MG63 (cell line): ENCODE measurements around the gene MAZ. TPM values are rescaled to one million over a fixed set of nuclear protein-coding genes. Genes with fewer than 3 reads are reported as not detected.

ENCODE experiments used
- DNase-seq: peaks from one replicate; pipeline ENCODE4 v3.0.0-alpha.2; 2020
- H3K27me3 ChIP-seq: fragments of 250-450 bp; sonication (Bioruptor Pico); 2 replicates; pipeline ENCODE4 v1.5.1; 2020; ENCODE audit warnings: mild to moderate bottlenecking, moderate library complexity
- H3K36me3 ChIP-seq: fragments of 250-450 bp; sonication (Bioruptor Pico); 2 replicates; pipeline ENCODE4 v1.5.1; 2020; ENCODE audit warnings: mild to moderate bottlenecking, moderate library complexity
- H3K4me3 ChIP-seq: fragments of 250-450 bp; sonication (Bioruptor Pico); 2 replicates; pipeline ENCODE4 v1.5.1; 2020; ENCODE audit warnings: mild to moderate bottlenecking, moderate library complexity
- H3K9me3 ChIP-seq: fragments of 250-450 bp; sonication (Bioruptor Pico); 2 replicates; pipeline ENCODE4 v1.5.1; 2020; ENCODE audit warnings: mild to moderate bottlenecking, moderate library complexity
- total RNA-seq: library from RNA; depleted of rRNA; stranded (reverse); fragments of >200 nt; shearing (Covaris generic); gene quantifications from 2 replicates; pipeline ENCODE4 v1.2.3, GENCODE V29; 2014; ENCODE audit warnings: low replicate concordance; rRNA removed

MAZ gene
- total RNA-seq, 1 experiment from 2014 or later = 420 TPM

- no peak overlapping the region for H3K4me3 ChIP-seq
- H3K27me3 ChIP-seq = no peaks in the 10 kb centered on the region
- peaks cover 15% of the 10 kb centered on the region for H3K36me3 ChIP-seq
- no peaks in the 10 kb centered on the region for H3K9me3 ChIP-seq
- no peak for DNase-seq
Observed at GRCh38 chr16:29854520-29855100, 48.3 kb downstream of the MAZ start.

GRCh38 chr16:29857133-29857760 lies 50.9 kb downstream of the MAZ start:
- H3K4me3 ChIP-seq = no peak overlapping the region
- peaks cover 34% of the 10 kb centered on the region for H3K36me3 ChIP-seq
- DNase-seq = peak; percentile 67
- H3K9me3 ChIP-seq = no peaks in the 10 kb centered on the region
- no peaks in the 10 kb centered on the region for H3K27me3 ChIP-seq

- H3K9me3 ChIP-seq = no peaks in the 10 kb centered on the region
- DNase-seq = no peak
- no peaks in the 10 kb centered on the region for H3K27me3 ChIP-seq
- H3K4me3 ChIP-seq = no peak overlapping the region
- H3K36me3 ChIP-seq = peaks cover 34% of the 10 kb centered on the region
Observed at GRCh38 chr16:29858149-29858849, 52.0 kb downstream of the MAZ start.

GRCh38 chr16:29858974-29859373 lies 52.6 kb downstream of the MAZ start:
- no peak for DNase-seq
- H3K36me3 ChIP-seq = peaks cover 34% of the 10 kb centered on the region
- H3K27me3 ChIP-seq = no peaks in the 10 kb centered on the region
- H3K4me3 ChIP-seq = no peak overlapping the region
- H3K9me3 ChIP-seq = no peaks in the 10 kb centered on the region

- Histone ChIP-seq H3K4me3 (no peak overlapping the region), H3K9me3 (no peaks in the 10 kb centered on the region), H3K27me3 (no peaks in the 10 kb centered on the region), H3K36me3 (peaks cover 34% of the 10 kb centered on the region)
- no peak for DNase-seq
Observed at GRCh38 chr16:29860218-29860617, 53.9 kb downstream of the MAZ start.

Other genes starting within 250 kb of the MAZ start
- not detected in 2 replicates for gene SPN, start 143.3 kb upstream of the MAZ start, total RNA-seq
- gene QPRT, start 127.3 kb upstream of the MAZ start, total RNA-seq = 0.36 and 0.64 TPM in 2 replicates
- not detected in 2 replicates for gene C16orf54, start 60.5 kb upstream of the MAZ start, total RNA-seq
- gene ZG16, start 28.3 kb upstream of the MAZ start, total RNA-seq = not detected in 2 replicates
- 74.9 and 134 TPM in 2 replicates for gene KIF22, start 15.8 kb upstream of the MAZ start, total RNA-seq
- not detected in 2 replicates for gene PRRT2, start 5.7 kb downstream of the MAZ start, total RNA-seq
- gene PAGR1, start 9.6 kb downstream of the MAZ start, total RNA-seq = 90.0 and 113 TPM in 2 replicates
- 77.1 and 147 TPM in 2 replicates for gene MVP, start 13.9 kb downstream of the MAZ start, total RNA-seq
- 64.9 and 78.6 TPM in 2 replicates for gene CDIPT, start 56.7 kb downstream of the MAZ start, total RNA-seq
- gene SEZ6L2, start 93.0 kb downstream of the MAZ start, total RNA-seq = 18.0 and 28.5 TPM in 2 replicates
- 48.3 and 73.0 TPM in 2 replicates for gene ASPHD1, start 94.0 kb downstream of the MAZ start, total RNA-seq
- 5.1 and 7.6 TPM in 2 replicates for gene KCTD13, start 119.7 kb downstream of the MAZ start, total RNA-seq
- gene TMEM219, start 155.6 kb downstream of the MAZ start, total RNA-seq = 96.9 and 121 TPM in 2 replicates
- gene TAOK2, start 167.3 kb downstream of the MAZ start, total RNA-seq = 41.3 and 59.4 TPM in 2 replicates
- 6.5 and 25.9 TPM in 2 replicates for gene HIRIP3, start 189.1 kb downstream of the MAZ start, total RNA-seq
- gene INO80E, start 189.7 kb downstream of the MAZ start, total RNA-seq = 97.4 and 290 TPM in 2 replicates
- not detected in 2 replicates for gene DOC2A, start 204.5 kb downstream of the MAZ start, total RNA-seq
- gene C16orf92, start 216.7 kb downstream of the MAZ start, total RNA-seq = not detected in 2 replicates
- 0.20 TPM in 1 of 2 replicates, not detected in the other for gene TLCD3B, start 224.7 kb downstream of the MAZ start, total RNA-seq